ENCODE measurements around the gene MPG.

DNA sequence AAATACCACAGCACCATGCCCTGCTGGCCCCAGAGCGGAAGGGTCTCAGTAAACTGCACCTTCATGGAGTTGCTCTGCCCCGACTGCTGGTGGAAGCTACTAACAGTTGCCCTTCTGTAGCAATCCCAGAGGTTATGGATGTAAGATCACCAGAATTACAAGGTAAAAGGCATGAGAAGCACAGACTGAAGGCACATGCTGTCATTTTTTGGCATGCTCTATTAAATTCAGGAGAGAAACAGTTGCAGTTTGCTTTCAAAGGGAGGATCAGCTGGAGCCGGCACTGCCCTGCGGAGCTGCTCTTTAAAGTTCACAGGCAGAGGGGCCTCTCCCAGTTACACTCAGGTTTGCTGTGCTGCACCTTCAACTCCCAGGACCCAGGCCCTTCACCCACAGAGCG, 41.3 kb downstream of the MPG start:
- TF ChIP-seq POLR2AphosphoS5 (IDR thresholded peaks at IDR 0.05; ENCODE audit: low read depth, low read length), result no peak
- TF ChIP-seq, protein P1, sequence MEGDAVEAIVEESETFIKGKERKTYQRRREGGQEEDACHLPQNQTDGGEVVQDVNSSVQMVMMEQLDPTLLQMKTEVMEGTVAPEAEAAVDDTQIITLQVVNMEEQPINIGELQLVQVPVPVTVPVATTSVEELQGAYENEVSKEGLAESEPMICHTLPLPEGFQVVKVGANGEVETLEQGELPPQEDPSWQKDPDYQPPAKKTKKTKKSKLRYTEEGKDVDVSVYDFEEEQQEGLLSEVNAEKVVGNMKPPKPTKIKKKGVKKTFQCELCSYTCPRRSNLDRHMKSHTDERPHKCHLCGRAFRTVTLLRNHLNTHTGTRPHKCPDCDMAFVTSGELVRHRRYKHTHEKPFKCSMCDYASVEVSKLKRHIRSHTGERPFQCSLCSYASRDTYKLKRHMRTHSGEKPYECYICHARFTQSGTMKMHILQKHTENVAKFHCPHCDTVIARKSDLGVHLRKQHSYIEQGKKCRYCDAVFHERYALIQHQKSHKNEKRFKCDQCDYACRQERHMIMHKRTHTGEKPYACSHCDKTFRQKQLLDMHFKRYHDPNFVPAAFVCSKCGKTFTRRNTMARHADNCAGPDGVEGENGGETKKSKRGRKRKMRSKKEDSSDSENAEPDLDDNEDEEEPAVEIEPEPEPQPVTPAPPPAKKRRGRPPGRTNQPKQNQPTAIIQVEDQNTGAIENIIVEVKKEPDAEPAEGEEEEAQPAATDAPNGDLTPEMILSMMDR (IDR thresholded peaks at IDR 0.05), result no peak
- TF ChIP-seq, protein P2, sequence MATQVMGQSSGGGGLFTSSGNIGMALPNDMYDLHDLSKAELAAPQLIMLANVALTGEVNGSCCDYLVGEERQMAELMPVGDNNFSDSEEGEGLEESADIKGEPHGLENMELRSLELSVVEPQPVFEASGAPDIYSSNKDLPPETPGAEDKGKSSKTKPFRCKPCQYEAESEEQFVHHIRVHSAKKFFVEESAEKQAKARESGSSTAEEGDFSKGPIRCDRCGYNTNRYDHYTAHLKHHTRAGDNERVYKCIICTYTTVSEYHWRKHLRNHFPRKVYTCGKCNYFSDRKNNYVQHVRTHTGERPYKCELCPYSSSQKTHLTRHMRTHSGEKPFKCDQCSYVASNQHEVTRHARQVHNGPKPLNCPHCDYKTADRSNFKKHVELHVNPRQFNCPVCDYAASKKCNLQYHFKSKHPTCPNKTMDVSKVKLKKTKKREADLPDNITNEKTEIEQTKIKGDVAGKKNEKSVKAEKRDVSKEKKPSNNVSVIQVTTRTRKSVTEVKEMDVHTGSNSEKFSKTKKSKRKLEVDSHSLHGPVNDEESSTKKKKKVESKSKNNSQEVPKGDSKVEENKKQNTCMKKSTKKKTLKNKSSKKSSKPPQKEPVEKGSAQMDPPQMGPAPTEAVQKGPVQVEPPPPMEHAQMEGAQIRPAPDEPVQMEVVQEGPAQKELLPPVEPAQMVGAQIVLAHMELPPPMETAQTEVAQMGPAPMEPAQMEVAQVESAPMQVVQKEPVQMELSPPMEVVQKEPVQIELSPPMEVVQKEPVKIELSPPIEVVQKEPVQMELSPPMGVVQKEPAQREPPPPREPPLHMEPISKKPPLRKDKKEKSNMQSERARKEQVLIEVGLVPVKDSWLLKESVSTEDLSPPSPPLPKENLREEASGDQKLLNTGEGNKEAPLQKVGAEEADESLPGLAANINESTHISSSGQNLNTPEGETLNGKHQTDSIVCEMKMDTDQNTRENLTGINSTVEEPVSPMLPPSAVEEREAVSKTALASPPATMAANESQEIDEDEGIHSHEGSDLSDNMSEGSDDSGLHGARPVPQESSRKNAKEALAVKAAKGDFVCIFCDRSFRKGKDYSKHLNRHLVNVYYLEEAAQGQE (IDR thresholded peaks at IDR 0.05; ENCODE audit: insufficient read depth in 1 of 2, low read depth in 2 of 2, low read length in 1 of 2), result no peak
